Measurements from ENCODE around the gene NPAS3. TPM values are rescaled to one million over a fixed set of nuclear protein-coding genes. Genes with fewer than 3 reads are reported as not detected.

The NPAS3 gene
- total and polyA plus RNA-seq, 4 experiments from 2014 or later = not detected

GRCh38 chr14:33809396-33809981 is 870.8 kb downstream of the NPAS3 start:
- H3K27ac ChIP-seq (ENCODE audit: low read depth, low read length) = no peak overlapping the region
- Mint-ChIP-seq H3K27me3 (peaks cover 5 to 11% of the 10 kb centered on the region in 2 donors), H3K36me3 (no peaks in the 10 kb centered on the region), H3K4me3 (no peak overlapping the region), H3K9me3 (peaks cover 0 to 3% (median 0%) of the 10 kb centered on the region in 8 donors), H3K4me1 (peaks cover 0 to 1% (median 0%) of the 10 kb centered on the region in 4 donors), H3K27ac (no peak overlapping the region)
- POLR2A ChIA-PET (ENCODE audit: partially characterized antibody) = no interaction called here
- intact Hi-C loops (cut with micrococcal nuclease) = no loop called here
- no peaks in the 10 kb centered on the region for H3K27me3 ChIP-seq (ENCODE audit: insufficient read depth, low read length)
- DNase-seq = no peak
- CTCF ChIA-PET (ENCODE audit: partially characterized antibody) = interaction anchor here (1.6 kb wide), 1 partner anchor 17 kb away, joined by 4 read pairs; no protein-coding TSS in a partner anchor
- no peaks in the 10 kb centered on the region for H3K36me3 ChIP-seq (ENCODE audit: insufficient read depth, low read length)
- no peak overlapping the region for H3K4me3 ChIP-seq (ENCODE audit: low read length in 2 of 2)
- no peaks in the 10 kb centered on the region for H3K9me3 ChIP-seq (ENCODE audit: control insufficient read depth in 1 of 2, low read length in 2 of 2)
- H3K4me1 ChIP-seq (ENCODE audit: insufficient read depth, low read length) = no peaks in the 10 kb centered on the region

- H3K4me3 Mint-ChIP-seq = no peak overlapping the region
- peaks cover 0 to 1% (median 0%) of the 10 kb centered on the region in 4 donors for H3K4me1 Mint-ChIP-seq
- ChIA-PET CTCF (ENCODE audit: partially characterized antibody) (interaction anchor here (0.5 to 1.6 kb wide), 3 partner anchors 8 to 18 kb away, joined by 3 to 4 read pairs (median 3); no protein-coding TSS in a partner anchor), POLR2A (ENCODE audit: partially characterized antibody) (no interaction called here)
- no peaks in the 10 kb centered on the region for H3K36me3 Mint-ChIP-seq
- no peak overlapping the region for H3K4me3 ChIP-seq (ENCODE audit: low read length in 2 of 2)
- peaks cover 0 to 3% (median 0%) of the 10 kb centered on the region in 8 donors for H3K9me3 Mint-ChIP-seq
- DNase-seq = no peak
- H3K27me3 Mint-ChIP-seq = peaks cover 8 to 14% of the 10 kb centered on the region in 2 donors
- H3K4me1 ChIP-seq (ENCODE audit: insufficient read depth, low read length) = no peaks in the 10 kb centered on the region
- no peaks in the 10 kb centered on the region for H3K27me3 ChIP-seq (ENCODE audit: insufficient read depth, low read length)
- H3K36me3 ChIP-seq (ENCODE audit: insufficient read depth, low read length) = no peaks in the 10 kb centered on the region
- no peaks in the 10 kb centered on the region for H3K9me3 ChIP-seq (ENCODE audit: control insufficient read depth in 1 of 2, low read length in 2 of 2)
- no peak overlapping the region for H3K27ac ChIP-seq (ENCODE audit: low read depth, low read length)
- no peak overlapping the region for H3K27ac Mint-ChIP-seq
- intact Hi-C loops (cut with micrococcal nuclease) = no loop called here
Observed at GRCh38 chr14:33810308-33810707, 871.6 kb downstream of the NPAS3 start.

GRCh38 chr14:33811721-33812120 is 873.0 kb downstream of the NPAS3 start:
- POLR2A ChIA-PET (ENCODE audit: partially characterized antibody) = no interaction called here
- DNase-seq = no peak
- H3K4me3 ChIP-seq (ENCODE audit: low read length in 2 of 2) = no peak overlapping the region

GRCh38 chr14:33812181-33812580 is 873.5 kb downstream of the NPAS3 start:
- Histone ChIP-seq H3K36me3 (ENCODE audit: insufficient read depth, low read length) (no peaks in the 10 kb centered on the region), H3K4me1 (ENCODE audit: insufficient read depth, low read length) (no peaks in the 10 kb centered on the region), H3K27me3 (ENCODE audit: insufficient read depth, low read length) (no peaks in the 10 kb centered on the region), H3K9me3 (ENCODE audit: control insufficient read depth in 1 of 2, low read length in 2 of 2) (no peaks in the 10 kb centered on the region), H3K4me3 (ENCODE audit: low read length in 2 of 2) (no peak overlapping the region), H3K27ac (ENCODE audit: low read depth, low read length) (no peak overlapping the region)
- no peaks in the 10 kb centered on the region for H3K36me3 Mint-ChIP-seq
- H3K27me3 Mint-ChIP-seq = peaks cover 11 to 17% of the 10 kb centered on the region in 2 donors
- no peak overlapping the region for H3K27ac Mint-ChIP-seq
- peaks cover 0 to 3% (median 0%) of the 10 kb centered on the region in 8 donors for H3K9me3 Mint-ChIP-seq
- H3K4me1 Mint-ChIP-seq = peaks cover 0 to 1% (median 0%) of the 10 kb centered on the region in 4 donors
- CTCF ChIA-PET (ENCODE audit: partially characterized antibody) = no interaction called here
- intact Hi-C loops (cut with micrococcal nuclease) = no loop called here
- no peak for DNase-seq
- H3K4me3 Mint-ChIP-seq = no peak overlapping the region
- POLR2A ChIA-PET (ENCODE audit: partially characterized antibody) = no interaction called here

More at GRCh38 chr14:33811721-33812120, 873.0 kb downstream of the NPAS3 start:
- H3K4me1 Mint-ChIP-seq = peaks cover 0 to 1% (median 0%) of the 10 kb centered on the region in 4 donors
- no peak overlapping the region for H3K4me3 Mint-ChIP-seq
- Histone ChIP-seq H3K27ac (ENCODE audit: low read depth, low read length) (no peak overlapping the region), H3K36me3 (ENCODE audit: insufficient read depth, low read length) (no peaks in the 10 kb centered on the region), H3K4me1 (ENCODE audit: insufficient read depth, low read length) (no peaks in the 10 kb centered on the region), H3K9me3 (ENCODE audit: control insufficient read depth in 1 of 2, low read length in 2 of 2) (no peaks in the 10 kb centered on the region), H3K27me3 (ENCODE audit: insufficient read depth, low read length) (no peaks in the 10 kb centered on the region)
- CTCF ChIA-PET (ENCODE audit: partially characterized antibody) = no interaction called here
- H3K9me3 Mint-ChIP-seq = peaks cover 0 to 3% (median 0%) of the 10 kb centered on the region in 8 donors
- H3K27me3 Mint-ChIP-seq = peaks cover 11 to 14% of the 10 kb centered on the region in 2 donors
- no peak overlapping the region for H3K27ac Mint-ChIP-seq
- intact Hi-C loops (cut with micrococcal nuclease) = no loop called here
- H3K36me3 Mint-ChIP-seq = no peaks in the 10 kb centered on the region

GRCh38 chr14:33812601-33813000 is 873.9 kb downstream of the NPAS3 start:
- H3K9me3 Mint-ChIP-seq = peaks cover 0 to 3% (median 0%) of the 10 kb centered on the region in 8 donors
- CTCF ChIA-PET (ENCODE audit: partially characterized antibody) = no interaction called here
- peaks cover 0 to 1% (median 0%) of the 10 kb centered on the region in 4 donors for H3K4me1 Mint-ChIP-seq
- intact Hi-C loops (cut with micrococcal nuclease) = no loop called here
- no peaks in the 10 kb centered on the region for H3K36me3 Mint-ChIP-seq
- no peak for DNase-seq
- no peaks in the 10 kb centered on the region for H3K9me3 ChIP-seq (ENCODE audit: control insufficient read depth in 1 of 2, low read length in 2 of 2)
- H3K4me1 ChIP-seq (ENCODE audit: insufficient read depth, low read length) = no peaks in the 10 kb centered on the region
- POLR2A ChIA-PET (ENCODE audit: partially characterized antibody) = no interaction called here
- no peaks in the 10 kb centered on the region for H3K27me3 ChIP-seq (ENCODE audit: insufficient read depth, low read length)
- H3K36me3 ChIP-seq (ENCODE audit: insufficient read depth, low read length) = no peaks in the 10 kb centered on the region
- H3K27ac Mint-ChIP-seq = no peak overlapping the region
- no peak overlapping the region for H3K4me3 ChIP-seq (ENCODE audit: low read length in 2 of 2)
- H3K4me3 Mint-ChIP-seq = no peak overlapping the region
- H3K27ac ChIP-seq (ENCODE audit: low read depth, low read length) = no peak overlapping the region
- peaks cover 11 to 17% of the 10 kb centered on the region in 2 donors for H3K27me3 Mint-ChIP-seq

- ChIA-PET POLR2A (ENCODE audit: partially characterized antibody) (no interaction called here), CTCF (ENCODE audit: partially characterized antibody) (no interaction called here)
- Histone ChIP-seq H3K27me3 (ENCODE audit: insufficient read depth, low read length) (no peaks in the 10 kb centered on the region), H3K4me3 (ENCODE audit: low read length in 2 of 2) (no peak overlapping the region), H3K27ac (ENCODE audit: low read depth, low read length) (no peak overlapping the region), H3K36me3 (ENCODE audit: insufficient read depth, low read length) (no peaks in the 10 kb centered on the region), H3K4me1 (ENCODE audit: insufficient read depth, low read length) (no peaks in the 10 kb centered on the region), H3K9me3 (ENCODE audit: control insufficient read depth in 1 of 2, low read length in 2 of 2) (no peaks in the 10 kb centered on the region)
- peaks cover 0 to 2% (median 0%) of the 10 kb centered on the region in 8 donors for H3K9me3 Mint-ChIP-seq
- H3K4me1 Mint-ChIP-seq = peaks cover 0 to 1% (median 0%) of the 10 kb centered on the region in 4 donors
- no peak overlapping the region for H3K4me3 Mint-ChIP-seq
- peaks cover 11 to 17% of the 10 kb centered on the region in 2 donors for H3K27me3 Mint-ChIP-seq
- intact Hi-C loops (cut with micrococcal nuclease) = no loop called here
- DNase-seq = no peak
- no peak overlapping the region for H3K27ac Mint-ChIP-seq
- H3K36me3 Mint-ChIP-seq = no peaks in the 10 kb centered on the region
Observed at GRCh38 chr14:33814010-33814409, 875.3 kb downstream of the NPAS3 start.

GRCh38 chr14:33833706-33834465 is 895.2 kb downstream of the NPAS3 start:
- peaks cover 0 to 6% (median 0%) of the 10 kb centered on the region in 8 donors for H3K9me3 Mint-ChIP-seq

More at GRCh38 chr14:33833706-33834465, 895.2 kb downstream of the NPAS3 start:
- no peak overlapping the region for H3K27ac ChIP-seq (ENCODE audit: low read depth, low read length)
- no peaks in the 10 kb centered on the region for H3K27me3 Mint-ChIP-seq
- H3K4me1 Mint-ChIP-seq = peaks cover 0 to 4% (median 0%) of the 10 kb centered on the region in 4 donors
- CTCF ChIA-PET (ENCODE audit: partially characterized antibody) = interaction anchor here (0.9 to 1.6 kb wide), 4 partner anchors 10 to 394 kb away, joined by 4 read pairs; no protein-coding TSS in a partner anchor
- no peaks in the 10 kb centered on the region for H3K36me3 ChIP-seq (ENCODE audit: insufficient read depth, low read length)
- H3K36me3 Mint-ChIP-seq = no peaks in the 10 kb centered on the region
- POLR2A ChIA-PET (ENCODE audit: partially characterized antibody) = no interaction called here
- no peak for DNase-seq
- no peak overlapping the region for H3K4me3 ChIP-seq (ENCODE audit: low read length in 2 of 2)
- intact Hi-C loops (cut with micrococcal nuclease) = no loop called here
- no peaks in the 10 kb centered on the region for H3K9me3 ChIP-seq (ENCODE audit: control insufficient read depth in 1 of 2, low read length in 2 of 2)
- no peak overlapping the region for H3K4me3 Mint-ChIP-seq
- H3K4me1 ChIP-seq (ENCODE audit: insufficient read depth, low read length) = no peaks in the 10 kb centered on the region
- no peaks in the 10 kb centered on the region for H3K27me3 ChIP-seq (ENCODE audit: insufficient read depth, low read length)
- no peak overlapping the region for H3K27ac Mint-ChIP-seq

All from CD4-positive, alpha-beta memory T cell (primary cell).